OCI-LY3 (cell line): Measurements from ENCODE around the gene ASL.
"Not testable (repeated sequence)": the region's sequence is repeated elsewhere in the genome, so short reads cannot be mapped to it uniquely, and the experiment has no call there.

Source experiments
- H2AFZ ChIP-seq: fragments of 200-600, 300-600 bp; shearing (Covaris generic); 2 replicates; pipeline ENCODE4 v1.6.0; 2014; ENCODE audit warnings: antibody characterized with exemption, low read depth, low read length
- H3K27ac ChIP-seq: fragments of 200-600, 300-600 bp; sonication (generic); 2 replicates; pipeline ENCODE4 v1.5.1; 2014; ENCODE audit warnings: mild to moderate bottlenecking, low read length, moderate library complexity, mixed read lengths
- H3K27me3 ChIP-seq: fragments of 200-600, 300-600 bp; sonication (generic); 2 replicates; pipeline ENCODE4 v1.6.1; 2014; ENCODE audit warnings: low read depth, low read length, mixed read lengths
- H3K36me3 ChIP-seq: fragments of 200-600, 300-600 bp; sonication (generic); replicated peaks from 2 replicates; pipeline ENCODE3; 2014; ENCODE audit warnings: low read depth, low read length, mixed read lengths
- H3K4me1 ChIP-seq: fragments of 300-600, 200-600 bp; sonication (generic); 2 replicates; pipeline ENCODE4 v1.6.1; 2014; ENCODE audit warnings: low read length, mixed read lengths
- H3K4me2 ChIP-seq: fragments of 200-600, 300-600 bp; sonication (generic); 2 replicates; pipeline ENCODE4 v1.6.1; 2014; ENCODE audit warnings: low read length, mixed read lengths
- H3K4me3 ChIP-seq: fragments of 300-600, 200-600 bp; sonication (generic); 2 replicates; pipeline ENCODE4 v1.5.1; 2014; ENCODE audit warnings: antibody characterized with exemption, mild to moderate bottlenecking, low read length, moderate library complexity
- H3K79me2 ChIP-seq: fragments of 300-600, 200-600 bp; shearing (Covaris generic); 2 replicates; pipeline ENCODE4 v1.6.1; 2014; ENCODE audit warnings: mild to moderate bottlenecking, low read length, mixed read lengths
- H3K9ac ChIP-seq: fragments of 300-600, 200-600 bp; shearing (Covaris generic); 2 replicates; pipeline ENCODE4 v1.6.0; 2014; ENCODE audit warnings: mild to moderate bottlenecking, low read length, moderate library complexity
- H3K9me3 ChIP-seq: fragments of 200-600, 300-600 bp; shearing (Covaris generic); 2 replicates; pipeline ENCODE4 v1.6.1; 2014; ENCODE audit warnings: low read length, mixed read lengths; ENCODE audit not compliant: insufficient read depth
- H4K20me1 ChIP-seq: fragments of 200-600, 300-600 bp; sonication (generic); 2 replicates; pipeline ENCODE4 v1.6.1; 2016; ENCODE audit warnings: low read length, mixed read lengths; ENCODE audit not compliant: insufficient read depth
- CTCF ChIP-seq: fragments of 200-600, 300-600 bp; sonication (generic); IDR thresholded peaks from 2 replicates; pipeline ENCODE4 v1.5.1; 2014; ENCODE audit warnings: antibody characterized with exemption, low read length, low read depth
- EZH2phosphoT487 ChIP-seq: fragments of 200-600 bp; shearing (Covaris generic); IDR thresholded peaks from 2 replicates; pipeline ENCODE4 v1.6.1; 2018; ENCODE audit warnings: antibody characterized with exemption, mixed run types, low read depth

Gene ASL

GRCh38 chr7:66069732-66070131, 5.9 kb upstream of the ASL start:
- no peak overlapping the region for H2AFZ ChIP-seq
- no peak overlapping the region for H3K27ac ChIP-seq
- no peaks in the 10 kb centered on the region for H3K79me2 ChIP-seq
- peaks cover 12% of the 10 kb centered on the region for H3K4me1 ChIP-seq
- H3K9ac ChIP-seq, result no peak overlapping the region
- no peak for TF ChIP-seq EZH2phosphoT487
- TF ChIP-seq CTCF, result no peak
- H3K9me3 ChIP-seq, result no peaks in the 10 kb centered on the region
- H4K20me1 ChIP-seq, result no peaks in the 10 kb centered on the region
- H3K36me3 ChIP-seq, result no peaks in the 10 kb centered on the region
- H3K4me3 ChIP-seq, result no peak overlapping the region
- 0 out of 2 replicates have a peak, but pooled peaks cover 2% of the 10 kb centered on the region for H3K27me3 ChIP-seq
- H3K4me2 ChIP-seq, result no peak overlapping the region

- TF ChIP-seq CTCF (no peak), EZH2phosphoT487 (no peak)
- no peak overlapping the region for H3K27ac ChIP-seq
These were observed 5.4 kb upstream of the ASL start for GRCh38 chr7:66070222-66070621.

GRCh38 chr7:66072208-66072607, 3.4 kb upstream of the ASL start:
- H4K20me1 ChIP-seq, result not testable (repeated sequence)

More at GRCh38 chr7:66070222-66070621, 5.4 kb upstream of the ASL start:
- Histone ChIP-seq H3K79me2 (no peaks in the 10 kb centered on the region), H3K27me3 (0 out of 2 replicates have a peak, but pooled peaks cover 2% of the 10 kb centered on the region), H3K4me1 (peaks cover 12% of the 10 kb centered on the region), H3K9ac (no peak overlapping the region), H3K4me3 (no peak overlapping the region), H3K4me2 (0 out of 2 replicates have a peak overlapping the region, but pooled peaks have one; percentile 1), H3K9me3 (no peaks in the 10 kb centered on the region), H3K36me3 (no peaks in the 10 kb centered on the region), H2AFZ (no peak overlapping the region), H4K20me1 (no peaks in the 10 kb centered on the region)

More at GRCh38 chr7:66072208-66072607, 3.4 kb upstream of the ASL start:
- not testable (repeated sequence) for H3K36me3 ChIP-seq, H3K27ac ChIP-seq, H3K9me3 ChIP-seq, H2AFZ ChIP-seq, H3K79me2 ChIP-seq, H3K4me2 ChIP-seq, H3K9ac ChIP-seq, H3K27me3 ChIP-seq, H3K4me3 ChIP-seq
- H3K4me1 ChIP-seq, result peaks cover 22% of the 10 kb centered on the region
- TF ChIP-seq CTCF, result peak; percentile 32
